K562 (cell line): ENCODE data around the gene STIM1. TPM values are rescaled to one million over a fixed set of nuclear protein-coding genes. Genes with fewer than 3 reads are reported as not detected.

Source experiments
- ARID2 ChIP-seq: fragments of 450-650 bp; IDR thresholded peaks from 2 replicates; pipeline ENCODE4 v1.6.1; 2017; ENCODE audit warnings: antibody characterized with exemption, mild to moderate bottlenecking
- KAT7 ChIP-seq: sonication (generic); formaldehyde crosslinking; IDR thresholded peaks from 2 replicates; pipeline ENCODE4 v1.8.0; 2022; ENCODE audit warnings: missing genetic modification reagents, mild to moderate bottlenecking, borderline replicate concordance
- MAZ ChIP-seq, 2 experiments: fragments of 450-650 bp in 1 of 2; sonication (generic) in 1 of 2; formaldehyde crosslinking; IDR thresholded peaks in 1 of 2; conservative IDR thresholded peaks in 1 of 2; 2 replicates each; pipeline versions ENCODE4 v1.4.0 to v1.5.0; 2020; ENCODE audit warnings: mild to moderate bottlenecking in 1 of 2, missing genetic modification reagents in 1 of 2
- MYBL2 ChIP-seq, 2 experiments: fragments of 450-650 bp in 1 of 2; sonication (generic) in 1 of 2; formaldehyde crosslinking in 1 of 2; IDR thresholded peaks; 2 replicates each; pipeline versions ENCODE4 v1.6.1 to v1.8.1; 2017 to 2022; ENCODE audit warnings: borderline replicate concordance in 1 of 2, inconsistent platforms in 1 of 2, low read depth in 1 of 2, mild to moderate bottlenecking in 1 of 2, missing genetic modification reagents in 1 of 2, moderate library complexity in 1 of 2
- ZNF407 ChIP-seq: fragments of 450-650 bp; IDR thresholded peaks from 2 replicates; pipeline ENCODE4 v1.6.1; 2016; ENCODE audit warnings: low read depth
- polyA plus RNA-seq, 8 experiments: library from polyadenylated mRNA; depleted of rRNA in 4 of 8; stranded (reverse) in 5 of 8; unstranded in 3 of 8; fragments of >200 nt; fragmentation: Nextera tagmentation in 2 of 8; fragmentation: Illumina TruSeq in 1 of 8; extraction: Ambion mirVana in 2 of 8; extraction: Trizol in 1 of 8; gene quantifications; 2 replicates each; pipeline versions ENCODE4 v1.2.1 to v1.2.3, GENCODE V29; 2011 to 2014; ENCODE audit warnings: inconsistent platforms in 1 of 8, missing spikeins in 1 of 8
- total RNA-seq, 7 experiments: library from RNA; depleted of rRNA in 6 of 7; stranded (reverse); fragments of >200 nt in 6 of 7; fragmentation: Illumina TruSeq in 2 of 7; extraction: Trizol in 2 of 7; gene quantifications; 2 replicates each; pipeline versions ENCODE4 v1.2.1 to v1.2.3, GENCODE V29; 2011 to 2021; ENCODE audit warnings: low replicate concordance in 1 of 7
- TF ChIP-seq, protein P1 (sequence below): fragments of 450-650 bp; formaldehyde crosslinking; IDR thresholded peaks from 2 replicates; pipeline ENCODE4 v1.4.0; 2020; ENCODE audit warnings: mild to moderate bottlenecking, moderate library complexity
- TF ChIP-seq, protein P2 (sequence below): fragments of 200-800 bp; sonication (Bioruptor generic); IDR thresholded peaks from 2 replicates; pipeline ENCODE4 v1.6.1; 2017; ENCODE audit warnings: missing genetic modification characterization, missing compliant biosample characterization
- TF ChIP-seq, protein P3 (sequence below), 2 experiments: fragments of 450-650 bp; IDR thresholded peaks; 2 replicates each; pipeline ENCODE4 v1.6.1; 2016
- TF ChIP-seq, protein P4 (sequence below): fragments of 250-450 bp; sonication (Bioruptor Pico); IDR thresholded peaks from 2 replicates; pipeline ENCODE4 v1.5.0; 2020; ENCODE audit warnings: mild to moderate bottlenecking

Gene STIM1
- total and polyA plus RNA-seq, 9 of the 15 experiments (the other 6 are each of a cell fraction or from before 2014, with no cell fraction given): 7.7 to 50.5 (median 22.5) TPM

DNA sequence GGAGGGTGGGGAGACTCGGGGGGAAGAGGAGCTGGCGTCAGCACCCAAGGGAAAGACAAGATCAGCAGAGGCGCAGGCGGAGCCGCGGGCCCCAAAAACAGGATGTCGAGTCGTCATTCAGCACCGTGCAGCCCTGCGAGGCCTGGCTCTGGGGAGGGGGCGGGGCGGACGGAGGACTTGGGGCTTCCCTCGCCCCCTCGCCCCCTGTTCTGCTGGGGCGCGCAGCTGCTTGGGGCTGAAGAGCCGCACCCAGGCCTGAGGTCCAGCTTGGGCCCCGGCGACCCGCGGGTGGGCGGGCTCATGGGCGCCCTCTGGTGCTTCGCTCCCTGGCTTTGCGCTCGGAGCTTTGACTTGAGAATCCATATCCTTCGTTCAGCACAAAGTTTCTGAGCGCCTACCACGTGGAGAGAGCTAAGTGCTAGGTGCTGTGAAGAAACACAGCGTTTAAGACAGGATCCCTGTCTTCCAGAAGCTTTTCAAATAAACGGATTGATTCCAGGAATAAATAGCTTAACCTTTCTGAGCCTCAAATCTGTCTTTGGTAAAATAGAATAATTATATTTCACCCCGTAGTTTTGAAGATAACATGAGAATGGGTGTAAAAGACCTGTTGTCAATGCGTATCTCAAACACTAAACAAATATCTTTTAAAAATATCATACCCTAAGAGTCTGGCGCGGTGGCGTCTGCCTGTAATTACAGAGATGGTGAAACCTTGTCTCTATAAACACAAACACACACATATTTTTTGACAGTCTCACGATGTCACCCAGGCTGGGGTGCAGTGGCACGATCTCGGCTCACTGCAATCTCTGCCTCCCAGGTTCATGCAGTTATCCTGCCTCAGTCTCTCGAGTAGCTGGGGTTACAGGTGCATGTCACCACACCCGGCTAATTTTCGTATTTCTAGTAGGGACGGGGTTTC, 13.8 kb upstream of the STIM1 start (continued):
- TF ChIP-seq KAT7 (no peak; the same call in 1 of the 2 replicates), MAZ (CRISPR knock-in tag; conservative IDR thresholded peaks at IDR 0.05 in 1 of 2, IDR thresholded peaks at IDR 0.05 in 1 of 2) (peak; percentile 81 to 90), ARID2 (no peak), MYBL2 (IDR thresholded peaks at IDR 0.05; ENCODE audit: low read depth) (no peak), MYBL2 (CRISPR knock-in tag; IDR thresholded peaks at IDR 0.05; ENCODE audit: borderline replicate concordance) (no peak), ZNF407 (no peak)
- TF ChIP-seq, protein P1, sequence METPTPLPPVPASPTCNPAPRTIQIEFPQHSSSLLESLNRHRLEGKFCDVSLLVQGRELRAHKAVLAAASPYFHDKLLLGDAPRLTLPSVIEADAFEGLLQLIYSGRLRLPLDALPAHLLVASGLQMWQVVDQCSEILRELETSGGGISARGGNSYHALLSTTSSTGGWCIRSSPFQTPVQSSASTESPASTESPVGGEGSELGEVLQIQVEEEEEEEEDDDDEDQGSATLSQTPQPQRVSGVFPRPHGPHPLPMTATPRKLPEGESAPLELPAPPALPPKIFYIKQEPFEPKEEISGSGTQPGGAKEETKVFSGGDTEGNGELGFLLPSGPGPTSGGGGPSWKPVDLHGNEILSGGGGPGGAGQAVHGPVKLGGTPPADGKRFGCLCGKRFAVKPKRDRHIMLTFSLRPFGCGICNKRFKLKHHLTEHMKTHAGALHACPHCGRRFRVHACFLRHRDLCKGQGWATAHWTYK: peak; percentile 28; the same call in 1 of the 2 replicates
- TF ChIP-seq, protein P2, sequence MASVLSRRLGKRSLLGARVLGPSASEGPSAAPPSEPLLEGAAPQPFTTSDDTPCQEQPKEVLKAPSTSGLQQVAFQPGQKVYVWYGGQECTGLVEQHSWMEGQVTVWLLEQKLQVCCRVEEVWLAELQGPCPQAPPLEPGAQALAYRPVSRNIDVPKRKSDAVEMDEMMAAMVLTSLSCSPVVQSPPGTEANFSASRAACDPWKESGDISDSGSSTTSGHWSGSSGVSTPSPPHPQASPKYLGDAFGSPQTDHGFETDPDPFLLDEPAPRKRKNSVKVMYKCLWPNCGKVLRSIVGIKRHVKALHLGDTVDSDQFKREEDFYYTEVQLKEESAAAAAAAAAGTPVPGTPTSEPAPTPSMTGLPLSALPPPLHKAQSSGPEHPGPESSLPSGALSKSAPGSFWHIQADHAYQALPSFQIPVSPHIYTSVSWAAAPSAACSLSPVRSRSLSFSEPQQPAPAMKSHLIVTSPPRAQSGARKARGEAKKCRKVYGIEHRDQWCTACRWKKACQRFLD (CRISPR knock-in tag): peak; percentile 83
- TF ChIP-seq, protein P3, sequence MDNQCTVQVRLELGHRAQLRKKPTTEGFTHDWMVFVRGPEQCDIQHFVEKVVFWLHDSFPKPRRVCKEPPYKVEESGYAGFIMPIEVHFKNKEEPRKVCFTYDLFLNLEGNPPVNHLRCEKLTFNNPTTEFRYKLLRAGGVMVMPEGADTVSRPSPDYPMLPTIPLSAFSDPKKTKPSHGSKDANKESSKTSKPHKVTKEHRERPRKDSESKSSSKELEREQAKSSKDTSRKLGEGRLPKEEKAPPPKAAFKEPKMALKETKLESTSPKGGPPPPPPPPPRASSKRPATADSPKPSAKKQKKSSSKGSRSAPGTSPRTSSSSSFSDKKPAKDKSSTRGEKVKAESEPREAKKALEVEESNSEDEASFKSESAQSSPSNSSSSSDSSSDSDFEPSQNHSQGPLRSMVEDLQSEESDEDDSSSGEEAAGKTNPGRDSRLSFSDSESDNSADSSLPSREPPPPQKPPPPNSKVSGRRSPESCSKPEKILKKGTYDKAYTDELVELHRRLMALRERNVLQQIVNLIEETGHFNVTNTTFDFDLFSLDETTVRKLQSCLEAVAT (IDR thresholded peaks at IDR 0.05): peak in 1 of 2 experiments; percentile 27; a peak in 1 of 4 replicates
- TF ChIP-seq, protein P4, sequence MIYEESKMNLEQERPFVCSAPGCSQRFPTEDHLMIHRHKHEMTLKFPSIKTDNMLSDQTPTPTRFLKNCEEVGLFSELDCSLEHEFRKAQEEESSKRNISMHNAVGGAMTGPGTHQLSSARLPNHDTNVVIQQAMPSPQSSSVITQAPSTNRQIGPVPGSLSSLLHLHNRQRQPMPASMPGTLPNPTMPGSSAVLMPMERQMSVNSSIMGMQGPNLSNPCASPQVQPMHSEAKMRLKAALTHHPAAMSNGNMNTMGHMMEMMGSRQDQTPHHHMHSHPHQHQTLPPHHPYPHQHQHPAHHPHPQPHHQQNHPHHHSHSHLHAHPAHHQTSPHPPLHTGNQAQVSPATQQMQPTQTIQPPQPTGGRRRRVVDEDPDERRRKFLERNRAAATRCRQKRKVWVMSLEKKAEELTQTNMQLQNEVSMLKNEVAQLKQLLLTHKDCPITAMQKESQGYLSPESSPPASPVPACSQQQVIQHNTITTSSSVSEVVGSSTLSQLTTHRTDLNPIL (CRISPR knock-in tag): no peak
